Measurements from ENCODE around the gene RDH13.

The RDH13 gene

GRCh38 chr19:55086730-55087541 is 24.0 kb upstream of the RDH13 start:
- peak overlapping the region; percentile 55 for H3K4me3 ChIP-seq (ENCODE audit: control insufficient read depth, low read depth, low read length)
- peak; percentile 61 for DNase-seq (ENCODE audit: low read depth)
- TF ChIP-seq CTCF (IDR thresholded peaks at IDR 0.05; ENCODE audit: control insufficient read depth, insufficient read depth, low read depth, low read length, missing control alignments): no peak

- H3K4me3 ChIP-seq (ENCODE audit: control insufficient read depth, low read depth, low read length): no peak overlapping the region; the same call in 1 of the 2 replicates
- no peak for TF ChIP-seq CTCF (IDR thresholded peaks at IDR 0.05; ENCODE audit: control insufficient read depth, insufficient read depth, low read depth, low read length, missing control alignments)
- no peak for DNase-seq (ENCODE audit: low read depth)
These were observed 23.2 kb upstream of the RDH13 start for GRCh38 chr19:55085923-55086715.

GRCh38 chr19:55084416-55084815 is 21.5 kb upstream of the RDH13 start:
- no peak for TF ChIP-seq CTCF (IDR thresholded peaks at IDR 0.05; ENCODE audit: control insufficient read depth, insufficient read depth, low read depth, low read length, missing control alignments)
- H3K4me3 ChIP-seq (ENCODE audit: control insufficient read depth, low read depth, low read length): no peak overlapping the region
- DNase-seq (ENCODE audit: low read depth): no peak

- TF ChIP-seq CTCF (IDR thresholded peaks at IDR 0.05; ENCODE audit: control insufficient read depth, insufficient read depth, low read depth, low read length, missing control alignments): no peak
- no peak for DNase-seq (ENCODE audit: low read depth)
- H3K4me3 ChIP-seq (ENCODE audit: control insufficient read depth, low read depth, low read length): no peak overlapping the region
These were observed 20.3 kb upstream of the RDH13 start for GRCh38 chr19:55083004-55083850.

GRCh38 chr19:55082020-55082851 is 19.3 kb upstream of the RDH13 start:
- DNase-seq (ENCODE audit: low read depth): no peak
- no peak for TF ChIP-seq CTCF (IDR thresholded peaks at IDR 0.05; ENCODE audit: control insufficient read depth, insufficient read depth, low read depth, low read length, missing control alignments)
- no peak overlapping the region for H3K4me3 ChIP-seq (ENCODE audit: control insufficient read depth, low read depth, low read length)

GRCh38 chr19:55081770-55082019 is 18.7 kb upstream of the RDH13 start:
- TF ChIP-seq CTCF (IDR thresholded peaks at IDR 0.05; ENCODE audit: control insufficient read depth, insufficient read depth, low read depth, low read length, missing control alignments): no peak
- DNase-seq (ENCODE audit: low read depth): no peak
- H3K4me3 ChIP-seq (ENCODE audit: control insufficient read depth, low read depth, low read length): no peak overlapping the region

Data from AG09309 (cell line).